ENCODE results near the gene CLDN10.

DNA sequence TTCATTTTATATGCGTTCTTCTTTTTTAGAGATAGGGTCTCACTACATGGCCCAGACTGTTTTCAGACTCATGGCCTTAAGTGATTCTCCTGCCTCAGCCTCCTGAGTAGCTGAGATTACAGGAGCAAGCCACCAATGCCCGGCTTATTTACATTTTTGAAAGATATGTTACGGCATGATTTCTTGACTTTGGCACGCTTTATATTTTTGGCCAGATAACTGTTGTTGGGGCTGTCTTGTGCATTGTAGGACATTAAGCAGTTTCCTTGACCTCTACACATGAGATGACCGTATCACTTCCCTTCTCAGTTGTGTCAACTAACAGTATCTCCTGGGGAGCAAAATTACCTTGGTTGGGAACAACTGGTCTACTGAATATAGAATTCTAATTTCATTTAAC lies 28.9 kb upstream of the CLDN10 start:
- TF ChIP-seq, protein P1, sequence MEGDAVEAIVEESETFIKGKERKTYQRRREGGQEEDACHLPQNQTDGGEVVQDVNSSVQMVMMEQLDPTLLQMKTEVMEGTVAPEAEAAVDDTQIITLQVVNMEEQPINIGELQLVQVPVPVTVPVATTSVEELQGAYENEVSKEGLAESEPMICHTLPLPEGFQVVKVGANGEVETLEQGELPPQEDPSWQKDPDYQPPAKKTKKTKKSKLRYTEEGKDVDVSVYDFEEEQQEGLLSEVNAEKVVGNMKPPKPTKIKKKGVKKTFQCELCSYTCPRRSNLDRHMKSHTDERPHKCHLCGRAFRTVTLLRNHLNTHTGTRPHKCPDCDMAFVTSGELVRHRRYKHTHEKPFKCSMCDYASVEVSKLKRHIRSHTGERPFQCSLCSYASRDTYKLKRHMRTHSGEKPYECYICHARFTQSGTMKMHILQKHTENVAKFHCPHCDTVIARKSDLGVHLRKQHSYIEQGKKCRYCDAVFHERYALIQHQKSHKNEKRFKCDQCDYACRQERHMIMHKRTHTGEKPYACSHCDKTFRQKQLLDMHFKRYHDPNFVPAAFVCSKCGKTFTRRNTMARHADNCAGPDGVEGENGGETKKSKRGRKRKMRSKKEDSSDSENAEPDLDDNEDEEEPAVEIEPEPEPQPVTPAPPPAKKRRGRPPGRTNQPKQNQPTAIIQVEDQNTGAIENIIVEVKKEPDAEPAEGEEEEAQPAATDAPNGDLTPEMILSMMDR (IDR thresholded peaks at IDR 0.05): no peak
- TF ChIP-seq POLR2AphosphoS5 (IDR thresholded peaks at IDR 0.05) (no peak), POLR2A (IDR thresholded peaks at IDR 0.05) (no peak), EP300 (IDR thresholded peaks at IDR 0.05; ENCODE audit: low read depth) (no peak)

Measured in transverse colon (tissue), 4 donors.